CD4-positive, alpha-beta T cell treated with Interleukin-4 for 1 hour (primary cell): ENCODE measurements around the gene CAPN2.
A peak's percentile ranks its signal among the peaks of the same experiment; 100 is the strongest.
"Not testable (repeated sequence)": the region's sequence is repeated elsewhere in the genome, so short reads cannot be mapped to it uniquely, and the experiment has no call there.

ENCODE experiments used
- DNase-seq, 2 donors: peaks; one replicate each; pipeline ENCODE4 v3.0.0-alpha.2; 2020 to 2022

CAPN2 gene

DNA sequence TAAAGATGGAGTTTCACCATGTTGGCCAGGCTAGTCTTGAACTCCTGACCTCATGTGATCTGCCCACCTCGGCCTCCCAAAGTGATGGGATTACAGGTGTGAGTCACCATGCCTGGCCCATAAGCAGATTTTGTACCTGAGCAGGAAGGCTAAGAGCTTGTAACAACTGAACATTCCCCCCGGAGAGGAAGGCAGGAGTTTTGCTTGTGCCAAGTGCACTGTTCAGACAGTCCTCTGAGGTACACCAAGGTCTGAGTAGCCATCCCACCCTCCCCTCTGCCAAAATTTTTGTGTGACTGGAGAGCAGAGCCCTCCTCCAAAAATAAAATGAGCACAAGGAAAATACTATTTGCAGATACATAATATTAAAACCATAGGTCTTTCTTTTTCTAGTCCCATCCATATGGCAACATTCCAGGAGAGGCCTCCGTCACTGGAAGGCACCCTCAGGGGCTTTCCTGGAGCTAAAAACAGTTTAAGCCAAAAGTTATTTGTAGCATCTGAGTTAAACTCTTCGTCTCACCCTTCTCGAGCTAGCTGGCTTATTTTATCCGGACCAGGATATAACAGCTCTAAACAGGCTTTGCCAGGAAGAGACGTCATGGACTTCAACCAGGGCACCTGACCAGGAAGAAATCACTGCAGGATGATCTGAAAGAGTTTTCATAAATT lies 27.2 kb downstream of the CAPN2 start:
- DNase-seq = no peak

DNA sequence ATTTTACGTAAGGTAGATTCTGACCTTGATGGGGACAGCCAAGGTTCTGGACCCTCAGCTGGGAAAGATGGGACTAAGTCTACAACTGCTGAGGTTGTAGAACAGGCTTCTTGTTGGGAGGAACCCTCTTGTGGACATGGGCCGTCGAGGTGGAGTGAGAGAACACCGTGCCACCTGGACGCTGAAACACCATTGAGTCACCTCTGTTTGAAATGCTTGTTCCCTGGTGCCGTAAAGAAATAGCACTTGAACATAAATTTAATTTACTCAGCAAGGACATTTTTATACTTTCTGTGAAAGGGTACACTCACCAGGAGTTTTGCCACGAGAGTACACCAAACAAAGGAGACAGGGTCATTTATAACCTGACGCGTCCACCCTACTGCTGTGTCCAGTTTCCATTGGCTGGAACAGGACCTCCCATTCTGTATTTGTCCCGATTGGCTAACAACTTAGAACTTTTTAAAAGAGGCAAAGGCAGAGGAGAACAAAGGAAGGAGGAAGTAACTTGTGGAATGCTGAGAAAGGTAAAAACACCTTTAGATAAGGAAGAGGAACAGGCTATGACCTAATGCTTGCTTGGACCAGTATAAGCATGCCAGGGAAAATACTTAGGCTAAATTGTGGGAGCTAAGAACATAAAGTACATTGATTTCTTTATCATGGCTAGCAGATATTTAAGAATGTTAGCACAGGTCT lies 27.8 kb downstream of the CAPN2 start:
- DNase-seq = not testable (repeated sequence)

DNA sequence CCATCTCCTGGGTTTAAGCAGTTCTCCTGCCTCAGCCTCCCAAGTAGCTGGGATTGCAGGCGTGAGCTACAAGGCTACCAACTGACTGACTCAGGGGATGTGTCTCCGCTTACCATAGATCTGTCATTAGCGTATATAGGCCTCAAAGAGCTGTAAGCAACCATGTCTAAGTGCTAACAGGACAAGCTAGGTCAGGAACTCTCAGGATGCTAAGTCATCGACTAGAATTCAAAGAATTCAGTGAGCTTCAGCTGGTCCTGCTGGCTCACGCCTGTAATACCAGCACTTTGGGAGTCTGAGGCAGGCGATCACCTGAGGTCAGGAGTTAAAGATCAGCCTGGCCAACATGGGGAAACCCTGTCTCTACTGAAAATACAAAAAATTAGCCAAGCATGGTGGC lies 29.5 kb downstream of the CAPN2 start:
- DNase-seq = no peak

DNA sequence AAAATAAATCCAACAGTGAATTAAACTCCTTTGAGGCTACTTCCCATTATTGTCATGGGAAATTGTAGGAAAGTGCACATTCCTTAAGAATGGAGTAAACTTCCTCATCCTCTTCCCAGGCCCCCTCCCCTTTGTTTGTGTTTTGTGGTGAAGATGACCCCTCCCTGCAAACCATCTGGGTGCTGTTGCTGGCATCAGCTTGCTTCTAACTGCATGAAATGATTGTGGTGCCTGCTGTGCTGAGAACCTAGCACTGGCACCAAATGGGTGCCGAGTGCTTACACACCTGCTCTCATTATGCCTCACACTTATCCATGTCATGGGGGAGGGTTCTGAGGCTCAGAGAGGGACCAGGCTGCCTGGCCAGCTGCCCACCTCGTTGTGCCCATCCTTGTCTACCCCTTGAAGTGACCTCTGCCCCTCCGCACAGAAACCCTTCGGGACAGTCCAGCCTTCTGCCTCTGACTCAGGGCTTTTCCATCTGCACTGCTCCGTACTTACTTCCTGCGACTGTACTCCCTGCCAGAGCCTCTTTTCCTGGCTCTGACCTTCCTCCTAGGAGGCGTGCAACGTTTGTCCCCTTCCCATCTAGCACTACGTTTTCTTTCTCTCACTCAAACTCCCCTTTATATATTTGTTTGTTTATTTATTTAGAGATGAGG lies 30.6 kb downstream of the CAPN2 start:
- DNase-seq = no peak

DNA sequence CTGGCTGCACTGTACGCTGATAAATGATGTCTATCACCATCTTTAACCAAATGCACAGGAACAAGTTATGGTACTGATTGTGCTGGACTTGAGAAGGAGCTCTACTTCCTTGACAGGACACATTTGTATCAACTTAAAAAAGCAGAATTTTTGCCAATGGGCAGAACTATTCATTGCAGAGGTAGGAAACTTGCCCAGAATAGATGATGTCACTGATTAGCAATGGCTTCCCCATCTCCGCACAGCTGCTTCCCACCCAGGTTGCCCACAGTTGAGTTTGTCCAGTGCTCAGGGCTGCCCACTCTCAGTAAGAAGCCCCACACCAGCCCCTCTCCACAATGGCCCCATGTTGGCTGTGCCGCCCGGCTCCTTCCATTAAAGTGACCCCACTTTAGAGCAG lies 33.4 kb downstream of the CAPN2 start:
- no peak for DNase-seq

DNA sequence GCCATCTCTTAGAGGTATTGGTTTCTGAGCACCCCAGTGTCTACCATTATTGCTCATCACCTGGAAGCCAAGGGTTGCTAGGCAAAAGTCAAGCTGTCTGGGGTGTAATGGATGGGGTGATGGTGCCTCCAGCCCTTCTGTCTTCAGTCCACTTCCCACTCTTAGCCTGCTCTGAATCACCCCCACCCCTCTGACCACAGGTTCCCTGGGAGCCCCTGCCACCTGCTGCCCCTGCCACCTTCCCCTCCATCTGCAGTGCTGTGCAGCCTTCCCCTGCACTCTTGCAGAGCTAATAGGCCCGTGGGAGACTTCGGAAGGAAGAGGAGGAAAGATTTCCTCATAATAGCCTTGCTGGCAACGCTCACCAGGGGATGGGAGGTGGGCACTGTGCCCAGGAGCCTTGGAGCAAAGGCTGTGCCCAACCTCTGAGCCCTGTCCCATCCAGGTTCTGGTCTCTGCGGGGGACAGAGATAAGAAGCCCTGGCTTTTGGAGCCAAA lies 35.5 kb downstream of the CAPN2 start:
- no peak for DNase-seq

DNA sequence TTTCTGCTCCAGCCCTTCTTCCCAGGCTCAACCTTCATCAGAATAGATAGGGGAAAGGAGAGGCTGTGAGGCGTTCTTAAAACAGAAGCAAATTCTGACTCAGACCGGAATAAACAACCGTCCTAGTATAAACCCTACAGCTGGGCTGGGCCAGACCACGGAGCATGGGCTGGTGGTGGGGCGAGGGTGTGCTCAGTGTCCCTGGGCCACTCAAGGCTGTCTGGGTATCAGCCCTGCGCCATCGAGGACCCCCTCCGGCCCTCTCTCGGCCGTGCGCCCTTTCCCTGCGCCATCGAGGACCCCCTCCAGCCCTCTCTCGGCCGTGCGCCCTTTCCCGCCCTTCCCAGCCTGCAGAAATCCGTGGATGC lies 36.0 kb downstream of the CAPN2 start:
- no peak for DNase-seq

DNA sequence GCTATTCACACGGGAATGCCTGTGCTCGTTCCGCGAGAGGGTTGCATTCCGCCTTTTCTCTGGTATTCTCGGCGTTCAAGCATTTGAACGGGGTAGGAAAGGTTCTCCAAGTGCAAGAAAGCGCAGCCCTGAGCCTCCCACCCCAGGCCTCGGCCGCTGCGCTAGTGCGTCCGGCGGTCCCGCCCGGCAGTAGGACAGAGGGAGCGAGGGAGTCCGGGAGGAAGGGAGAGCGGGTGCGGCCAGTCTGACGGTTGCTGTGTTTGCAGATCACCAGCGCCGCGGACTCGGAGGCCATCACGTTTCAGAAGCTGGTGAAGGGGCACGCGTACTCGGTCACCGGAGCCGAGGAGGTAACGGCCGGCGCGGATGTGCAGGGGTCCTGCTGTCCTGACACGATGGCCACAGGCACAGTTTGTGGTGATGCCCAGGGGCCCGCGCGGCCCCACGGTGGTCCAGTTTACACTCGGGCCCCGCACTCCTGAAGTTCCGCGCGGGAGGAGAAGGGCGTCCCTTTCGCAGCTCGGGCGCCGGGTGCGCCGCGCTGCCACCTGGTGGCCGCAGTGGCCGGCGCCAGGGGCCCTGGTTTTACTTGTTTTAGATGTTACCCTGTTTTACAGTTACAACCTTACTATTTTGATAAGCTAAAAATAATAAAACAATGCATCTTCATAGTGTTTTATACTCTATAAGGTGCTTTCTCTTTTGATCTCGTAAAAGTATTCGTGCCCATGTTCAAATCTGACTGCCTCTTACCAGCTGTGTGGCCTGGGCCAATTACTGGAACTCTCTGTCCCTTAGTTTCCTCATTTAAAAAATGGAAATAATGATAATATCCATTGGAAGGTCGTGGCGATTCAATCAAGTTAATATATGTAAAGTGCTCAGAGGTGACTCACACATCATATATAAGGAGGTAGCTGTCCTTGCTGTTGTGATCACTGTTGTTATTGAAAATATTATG lies 36.7 kb downstream of the CAPN2 start:
- peak; percentile 66 to 68 for DNase-seq

DNA sequence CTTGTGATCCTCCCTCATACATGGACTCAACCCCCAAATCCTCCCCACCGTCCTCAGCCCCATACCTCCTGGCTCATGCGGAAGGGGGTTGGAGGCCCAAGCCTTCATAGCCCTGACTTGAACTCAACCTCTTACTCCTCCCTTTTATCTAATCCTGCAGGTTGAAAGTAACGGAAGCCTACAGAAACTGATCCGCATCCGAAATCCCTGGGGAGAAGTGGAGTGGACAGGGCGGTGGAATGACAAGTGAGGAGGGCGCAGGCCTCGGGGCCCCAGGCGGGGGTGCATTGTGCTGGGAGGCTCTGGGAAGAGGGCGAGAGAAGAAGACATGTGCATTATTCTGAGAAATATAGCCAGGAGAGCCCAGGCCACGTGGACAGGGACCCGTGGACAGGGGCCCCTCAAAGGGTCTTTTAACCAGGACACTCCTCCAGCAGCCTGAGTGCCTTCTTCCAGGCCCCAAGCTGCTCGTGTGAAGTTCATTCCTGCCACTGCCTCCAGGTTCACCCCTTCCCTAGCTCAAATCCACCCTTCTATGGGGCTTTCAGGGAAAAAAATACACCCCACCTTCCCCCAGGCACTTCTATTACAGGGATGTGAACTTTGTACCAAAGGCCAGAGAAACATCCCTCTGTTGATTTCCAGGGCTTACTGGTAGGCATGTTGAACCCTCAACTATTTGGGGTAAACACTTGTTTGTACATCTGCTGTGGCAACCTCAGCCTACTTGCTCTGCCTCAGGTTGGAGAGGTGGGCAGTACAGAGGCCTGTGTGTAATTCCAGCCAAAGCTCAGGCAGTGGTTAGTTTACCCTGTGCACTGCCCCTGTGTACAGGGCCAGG lies 38.6 kb downstream of the CAPN2 start:
- no peak for DNase-seq

DNA sequence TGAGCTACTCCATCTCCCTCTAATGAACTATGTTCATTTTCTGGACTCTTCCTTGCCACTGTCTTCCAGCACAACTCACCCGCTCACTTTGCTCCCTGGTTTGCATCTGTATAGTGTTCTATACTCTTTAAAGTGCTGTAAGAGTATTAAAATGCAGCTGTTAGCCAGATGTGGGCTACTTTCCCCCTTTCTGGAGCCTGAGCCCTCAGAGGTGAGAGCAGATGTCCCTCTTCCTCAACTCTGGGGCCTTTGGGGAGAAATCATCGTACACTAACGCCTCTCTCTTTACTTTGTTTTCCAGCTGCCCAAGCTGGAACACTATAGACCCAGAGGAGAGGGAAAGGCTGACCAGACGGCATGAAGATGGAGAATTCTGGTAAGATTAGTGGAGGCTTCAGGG lies 39.4 kb downstream of the CAPN2 start:
- DNase-seq = no peak

DNA sequence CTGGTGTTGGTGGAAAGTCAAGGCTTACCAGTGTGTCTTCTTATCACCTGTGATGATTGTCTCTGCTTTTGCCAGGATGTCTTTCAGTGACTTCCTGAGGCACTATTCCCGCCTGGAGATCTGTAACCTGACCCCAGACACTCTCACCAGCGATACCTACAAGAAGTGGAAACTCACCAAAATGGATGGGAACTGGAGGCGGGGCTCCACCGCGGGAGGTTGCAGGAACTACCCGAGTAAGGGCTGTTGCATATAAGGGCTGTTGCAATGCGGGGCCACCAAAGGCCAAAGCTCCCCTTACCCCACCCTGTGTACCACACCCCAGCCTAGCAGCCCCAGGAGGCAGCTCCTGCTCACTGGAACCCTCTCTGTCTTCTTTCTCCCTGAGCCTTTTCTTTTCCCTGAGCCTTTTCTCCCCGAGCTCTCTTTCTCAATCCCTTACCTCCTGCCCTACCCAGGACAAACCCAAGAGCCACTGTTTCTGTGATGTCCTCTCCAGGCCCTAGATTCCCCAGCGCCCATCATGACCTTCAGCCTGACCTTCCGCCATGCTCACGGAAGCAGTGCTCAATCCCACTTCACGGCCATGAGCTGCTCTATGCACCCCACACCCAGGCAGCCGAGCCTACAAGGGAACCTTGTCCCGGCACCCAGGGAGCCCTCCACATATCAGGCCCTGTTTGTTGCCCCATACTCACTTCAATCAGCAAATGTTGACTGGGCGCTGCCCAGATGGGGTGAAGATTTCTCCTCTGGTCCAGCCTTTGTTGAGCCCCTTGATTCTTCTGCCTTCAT lies 40.6 kb downstream of the CAPN2 start:
- no peak for DNase-seq

DNA sequence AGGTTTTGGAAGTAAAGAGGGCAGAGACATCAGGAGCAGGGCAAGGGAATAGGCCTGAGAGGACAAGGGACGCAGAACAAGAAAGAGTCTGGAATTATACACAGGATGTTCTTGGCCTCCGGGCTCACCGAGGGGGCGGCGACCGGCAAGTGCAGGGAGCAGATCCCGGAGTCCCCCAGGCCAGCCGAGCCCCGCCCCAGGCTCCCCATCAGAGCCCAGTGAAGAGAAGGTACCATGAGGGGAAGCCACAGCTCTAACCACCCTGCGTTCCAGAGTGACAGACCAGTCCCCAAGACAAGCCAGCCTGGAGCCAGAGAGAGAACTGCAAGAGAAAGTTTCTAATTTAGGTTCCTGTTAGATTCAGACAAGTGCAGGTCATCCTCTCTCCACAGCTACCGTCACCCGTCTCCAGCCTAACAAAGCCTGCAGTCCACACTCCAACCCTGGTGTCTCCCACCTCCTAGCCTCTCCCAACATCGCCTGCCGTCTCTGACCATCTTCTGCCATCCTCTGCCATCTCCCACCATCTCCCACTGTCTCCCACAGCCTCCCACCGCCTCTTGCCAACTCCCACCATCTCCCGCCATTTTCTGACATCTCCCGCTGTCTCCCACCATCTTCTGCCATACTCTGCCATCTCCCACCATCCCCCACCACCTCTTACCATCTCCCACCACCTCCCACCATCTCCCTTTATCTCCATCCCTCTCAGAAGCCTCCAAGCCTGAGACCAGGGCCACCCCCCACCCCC lies 42.5 kb downstream of the CAPN2 start:
- no peak for DNase-seq

DNA sequence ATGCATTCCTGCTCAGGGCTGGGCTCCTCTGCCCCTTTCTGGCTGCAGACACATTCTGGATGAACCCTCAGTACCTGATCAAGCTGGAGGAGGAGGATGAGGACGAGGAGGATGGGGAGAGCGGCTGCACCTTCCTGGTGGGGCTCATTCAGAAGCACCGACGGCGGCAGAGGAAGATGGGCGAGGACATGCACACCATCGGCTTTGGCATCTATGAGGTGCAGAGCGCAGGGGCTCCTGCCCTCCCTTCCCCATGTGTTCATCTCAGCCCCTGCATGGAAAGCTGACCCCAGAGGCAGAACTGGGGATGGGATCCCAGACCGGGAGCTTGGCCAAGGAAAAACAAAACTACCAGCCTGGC lies 43.1 kb downstream of the CAPN2 start:
- no peak for DNase-seq

DNA sequence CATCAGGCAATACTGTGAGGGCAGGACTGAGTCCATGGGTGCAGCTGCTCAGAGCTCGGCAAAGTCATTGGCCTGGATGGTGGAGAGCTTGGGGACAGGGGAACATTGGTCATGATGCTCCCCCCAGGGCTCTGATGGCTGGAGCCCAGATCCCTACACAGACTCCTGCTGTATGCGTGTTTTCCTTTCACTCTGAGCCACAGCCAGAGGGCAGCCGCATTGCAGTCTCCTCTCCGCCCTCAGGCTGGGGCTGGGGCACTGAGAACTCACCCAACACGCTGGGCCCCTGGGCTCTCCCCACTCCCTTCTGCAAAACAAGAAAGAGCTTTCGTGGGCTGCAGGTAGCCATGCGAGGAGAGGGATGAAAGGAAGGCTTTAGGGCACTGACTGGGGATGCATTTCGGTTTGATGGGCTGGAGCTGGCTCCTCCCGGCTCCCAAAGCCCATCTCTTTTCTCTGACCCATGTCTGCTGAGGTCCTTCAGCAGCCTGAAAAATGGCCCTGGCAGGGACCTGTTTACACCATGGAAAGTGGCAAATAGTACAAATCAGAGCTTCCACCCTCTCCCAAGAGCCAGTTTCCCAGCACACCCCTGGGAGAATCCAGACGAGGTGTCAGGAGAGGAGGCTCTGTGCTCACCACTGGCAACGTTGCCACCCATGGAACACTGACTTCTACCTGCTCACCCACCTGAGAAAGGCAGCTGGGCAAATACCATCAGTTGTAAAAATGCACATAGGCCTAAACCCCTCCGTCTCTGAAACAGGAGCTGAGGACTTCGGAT lies 43.8 kb downstream of the CAPN2 start:
- DNase-seq = no peak

DNA sequence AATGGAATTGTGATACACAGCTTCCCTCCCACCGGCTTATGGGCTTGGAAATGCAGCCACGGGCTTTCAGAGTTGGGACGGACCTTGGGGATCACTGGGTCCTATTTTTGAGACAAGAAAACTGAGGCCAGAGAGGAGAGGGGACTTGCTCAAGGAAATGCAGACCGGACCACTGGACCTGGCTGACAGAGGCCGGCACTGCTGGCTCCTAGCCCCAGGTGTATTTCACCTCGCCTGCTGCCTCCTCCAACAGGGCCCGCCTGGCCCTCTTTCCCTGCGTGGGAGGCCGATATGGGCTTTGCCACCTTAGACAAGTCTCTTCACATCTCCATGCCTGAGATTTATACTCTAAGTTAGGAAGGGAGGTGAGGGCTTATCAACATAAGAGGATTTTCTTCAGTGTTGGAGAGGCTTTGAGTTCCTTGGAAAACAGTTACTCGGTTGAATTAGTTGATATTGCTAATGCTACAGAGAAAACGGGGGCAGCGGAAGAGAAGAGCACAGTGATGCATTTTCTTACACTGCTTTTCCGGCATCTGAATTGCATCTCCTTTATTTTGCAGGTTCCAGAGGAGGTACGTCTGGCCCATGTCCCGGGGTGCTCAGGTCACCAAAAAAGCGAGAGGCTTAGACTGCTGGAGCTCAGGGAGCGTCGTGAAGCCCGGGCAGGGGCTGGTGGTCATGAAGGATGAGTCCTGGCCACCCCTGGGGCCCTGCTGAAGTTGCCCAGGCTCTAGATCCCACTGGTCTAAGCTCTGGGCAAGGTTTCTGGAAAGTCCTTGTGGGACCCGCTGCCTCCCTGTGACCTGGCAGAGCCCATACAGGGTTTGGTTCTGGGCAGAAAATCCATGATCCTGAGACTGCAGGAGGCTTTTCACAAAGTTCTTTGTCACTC lies 44.7 kb downstream of the CAPN2 start:
- no peak for DNase-seq

DNA sequence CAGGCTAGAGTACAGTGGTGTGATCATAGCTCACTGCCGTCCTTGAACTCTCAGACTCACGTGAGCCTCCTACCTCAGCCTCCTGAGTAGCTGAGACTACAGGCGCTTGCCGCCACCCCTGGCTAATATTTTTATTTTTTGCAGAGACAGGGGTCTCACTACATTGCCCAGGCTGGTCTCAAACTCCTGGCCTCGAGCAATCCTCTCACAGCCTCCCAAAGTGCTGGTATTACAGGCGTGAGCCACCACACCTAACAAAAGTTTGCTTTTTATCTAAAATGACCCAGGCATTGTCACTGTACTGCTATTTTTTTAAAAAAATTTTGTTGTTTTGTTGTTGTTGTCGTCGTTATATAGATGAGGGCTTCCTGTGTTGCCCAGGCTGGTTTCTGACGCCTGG lies 46.4 kb downstream of the CAPN2 start:
- no peak for DNase-seq

DNA sequence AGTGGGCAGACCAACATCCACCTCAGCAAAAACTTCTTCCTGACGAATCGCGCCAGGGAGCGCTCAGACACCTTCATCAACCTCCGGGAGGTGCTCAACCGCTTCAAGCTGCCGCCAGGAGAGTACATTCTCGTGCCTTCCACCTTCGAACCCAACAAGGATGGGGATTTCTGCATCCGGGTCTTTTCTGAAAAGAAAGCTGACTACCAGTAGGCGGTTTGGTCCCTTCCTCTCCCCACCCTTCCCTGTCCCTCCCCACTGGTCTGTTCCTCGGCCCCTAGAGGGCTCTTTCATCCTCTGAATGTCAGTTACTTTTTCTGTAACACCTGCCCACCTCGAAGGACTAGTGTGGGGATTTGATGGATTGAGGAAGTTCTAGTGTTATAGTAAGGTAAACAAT lies 46.9 kb downstream of the CAPN2 start:
- no peak for DNase-seq

DNA sequence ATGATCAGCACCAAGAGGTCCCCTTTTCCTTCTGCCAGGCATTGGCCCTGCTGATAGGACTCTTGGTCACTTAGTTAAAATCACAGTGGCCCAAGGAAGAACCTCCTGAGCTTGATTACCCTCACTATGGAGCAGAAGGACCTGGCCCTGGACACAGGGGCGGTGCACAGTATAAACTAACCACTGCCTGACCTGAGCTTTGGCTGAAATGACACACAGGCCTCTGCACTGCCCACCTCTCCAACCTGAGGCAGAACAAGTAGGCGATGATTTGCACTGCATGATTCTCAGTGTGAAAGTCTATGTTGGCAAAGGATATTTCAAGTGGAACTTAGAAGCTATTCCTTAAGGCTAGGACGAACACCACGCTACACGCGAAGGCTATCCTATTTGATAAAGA lies 48.5 kb downstream of the CAPN2 start:
- no peak for DNase-seq

DNA sequence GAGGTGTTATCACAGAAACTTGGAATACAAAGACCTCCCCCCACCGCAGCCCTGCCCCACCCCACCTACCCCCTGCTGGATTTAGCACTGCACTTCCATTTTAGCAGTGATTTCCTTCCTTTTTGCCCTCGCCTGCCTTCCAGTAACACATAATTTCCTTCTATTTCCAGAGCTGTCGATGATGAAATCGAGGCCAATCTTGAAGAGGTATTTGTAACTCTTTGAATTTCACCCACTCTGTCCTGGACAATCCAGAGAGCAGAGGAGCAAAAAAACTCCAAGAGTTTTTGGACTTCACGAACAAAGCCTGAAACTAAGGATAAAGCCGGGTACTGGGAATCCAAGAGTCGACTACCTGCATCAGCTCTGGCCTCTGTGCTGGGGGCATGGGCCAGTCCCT lies 49.1 kb downstream of the CAPN2 start:
- no peak for DNase-seq
